GM10266 (cell line): ENCODE results near the gene RASGEF1C.

Experiments
- DNase-seq: peaks from one replicate; pipeline ENCODE4 v3.0.0; 2012; ENCODE audit errors: extremely low spot score
- TF ChIP-seq, protein P1 (sequence below): IDR thresholded peaks from 2 replicates; pipeline ENCODE4 v1.5.1; 2012; ENCODE audit warnings: mild to moderate bottlenecking, low read depth; ENCODE audit not compliant: control insufficient read depth, insufficient read depth; ENCODE audit errors: missing control alignments

RASGEF1C gene

GRCh38 chr5:180138976-180139730 is 69.9 kb downstream of the RASGEF1C start:
- TF ChIP-seq, protein P1, sequence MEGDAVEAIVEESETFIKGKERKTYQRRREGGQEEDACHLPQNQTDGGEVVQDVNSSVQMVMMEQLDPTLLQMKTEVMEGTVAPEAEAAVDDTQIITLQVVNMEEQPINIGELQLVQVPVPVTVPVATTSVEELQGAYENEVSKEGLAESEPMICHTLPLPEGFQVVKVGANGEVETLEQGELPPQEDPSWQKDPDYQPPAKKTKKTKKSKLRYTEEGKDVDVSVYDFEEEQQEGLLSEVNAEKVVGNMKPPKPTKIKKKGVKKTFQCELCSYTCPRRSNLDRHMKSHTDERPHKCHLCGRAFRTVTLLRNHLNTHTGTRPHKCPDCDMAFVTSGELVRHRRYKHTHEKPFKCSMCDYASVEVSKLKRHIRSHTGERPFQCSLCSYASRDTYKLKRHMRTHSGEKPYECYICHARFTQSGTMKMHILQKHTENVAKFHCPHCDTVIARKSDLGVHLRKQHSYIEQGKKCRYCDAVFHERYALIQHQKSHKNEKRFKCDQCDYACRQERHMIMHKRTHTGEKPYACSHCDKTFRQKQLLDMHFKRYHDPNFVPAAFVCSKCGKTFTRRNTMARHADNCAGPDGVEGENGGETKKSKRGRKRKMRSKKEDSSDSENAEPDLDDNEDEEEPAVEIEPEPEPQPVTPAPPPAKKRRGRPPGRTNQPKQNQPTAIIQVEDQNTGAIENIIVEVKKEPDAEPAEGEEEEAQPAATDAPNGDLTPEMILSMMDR: no peak
- no peak for DNase-seq

- DNase-seq: no peak
- TF ChIP-seq, protein P1: no peak
Measured at GRCh38 chr5:180138214-180138975, 70.6 kb downstream of the RASGEF1C start.

DNA sequence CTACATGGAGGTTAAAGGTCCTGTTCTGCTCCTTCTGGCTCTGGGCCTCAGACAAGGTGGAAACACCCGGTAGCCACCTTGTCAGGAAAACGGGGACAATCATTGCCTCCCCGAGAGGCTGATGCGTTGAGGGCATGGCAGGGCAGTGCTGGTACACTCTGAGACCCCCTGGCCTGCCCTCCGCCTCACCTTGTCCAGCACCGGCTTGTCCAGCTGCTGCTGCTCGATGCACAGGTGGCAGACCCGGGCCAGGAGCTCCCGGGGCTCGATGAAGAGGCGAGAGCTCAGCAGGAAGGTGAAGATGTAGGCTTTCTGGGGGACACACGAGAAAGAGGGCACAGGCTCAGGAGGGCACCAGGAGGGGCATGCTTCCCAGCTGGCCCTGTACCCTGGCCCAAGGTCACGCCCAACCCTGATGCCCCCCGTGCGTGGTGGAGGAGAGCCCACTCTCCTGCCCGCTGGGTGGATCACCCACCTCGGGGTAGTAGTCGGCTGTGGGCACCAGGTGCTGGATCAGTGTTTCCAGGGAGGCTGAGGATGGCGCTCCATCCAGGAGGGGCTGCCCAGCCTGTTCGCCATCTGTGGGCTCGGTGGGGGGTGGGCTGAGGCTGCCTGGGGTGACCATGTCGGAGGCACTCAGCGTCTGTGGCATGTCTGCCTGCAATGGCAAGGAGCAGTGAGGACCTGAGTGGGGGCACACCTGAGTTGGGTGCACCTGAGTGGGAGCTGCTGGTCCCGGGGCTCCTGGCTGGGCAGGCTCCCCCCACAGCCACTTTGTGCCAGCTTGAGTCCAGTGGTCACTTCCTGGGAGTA is 71.4 kb downstream of the RASGEF1C start:
- DNase-seq: no peak
- TF ChIP-seq, protein P1: no peak

GRCh38 chr5:180136630-180137381 is 72.2 kb downstream of the RASGEF1C start:
- TF ChIP-seq, protein P1: no peak
- no peak for DNase-seq

- no peak for DNase-seq
- TF ChIP-seq, protein P1: no peak
Measured at GRCh38 chr5:180135967-180136629, 72.9 kb downstream of the RASGEF1C start.
